GM19023 (cell line): ENCODE results near the gene MOB3B.
A peak's percentile ranks its signal among the peaks of the same experiment; 100 is the strongest.

Experiments used
- ATAC-seq: cut with Tn5 transposase; IDR thresholded peaks from one replicate; pipeline ENCODE4 v1.9.1; 2021; ENCODE audit warnings: mild to moderate bottlenecking, moderate library complexity; ENCODE audit not compliant: unreplicated experiment

Gene MOB3B

GRCh38 chr9:27529316-27530278, at the start of gene MOB3B:
TSS of gene MOB3B (minus strand) at chr9:27529814. CDS start at chr9:27455550, 74,264 bp downstream.
- ATAC-seq: peak; percentile 80

GRCh38 chr9:27573634-27574590, 44.3 kb upstream of the MOB3B start:
- ATAC-seq: peak; percentile 86

GRCh38 chr9:27572918-27573633, 43.5 kb upstream of the MOB3B start, which contains the start of gene C9orf72:
TSS of gene C9orf72 (minus strand) at chr9:27573481. CDS start at chr9:27567120, 6,361 bp downstream.
- peak; percentile 69 for ATAC-seq

GRCh38 chr9:27572566-27572917, 42.9 kb upstream of the MOB3B start:
- ATAC-seq: peak; percentile 30

GRCh38 chr9:27572061-27572460, 42.4 kb upstream of the MOB3B start:
- no peak for ATAC-seq

GRCh38 chr9:27571011-27571410, 41.4 kb upstream of the MOB3B start:
- no peak for ATAC-seq

GRCh38 chr9:27569406-27569805, 39.8 kb upstream of the MOB3B start:
- ATAC-seq: no peak

GRCh38 chr9:27566118-27566517, 36.5 kb upstream of the MOB3B start:
- no peak for ATAC-seq

GRCh38 chr9:27565696-27566095, 36.1 kb upstream of the MOB3B start:
- ATAC-seq: no peak

GRCh38 chr9:27564670-27565069, 35.1 kb upstream of the MOB3B start:
- ATAC-seq: no peak

GRCh38 chr9:27563738-27564430, 34.3 kb upstream of the MOB3B start:
- ATAC-seq: no peak

GRCh38 chr9:27561685-27562084, 32.1 kb upstream of the MOB3B start:
- ATAC-seq: no peak

GRCh38 chr9:27560457-27560856, 30.8 kb upstream of the MOB3B start:
- no peak for ATAC-seq

- no peak for ATAC-seq
Observed at GRCh38 chr9:27558307-27558706, 28.7 kb upstream of the MOB3B start.

- ATAC-seq: no peak
Observed at GRCh38 chr9:27556470-27556869, 26.9 kb upstream of the MOB3B start.

- ATAC-seq: no peak
Observed at GRCh38 chr9:27554712-27555111, 25.1 kb upstream of the MOB3B start.

GRCh38 chr9:27549196-27549755, 19.7 kb upstream of the MOB3B start:
- ATAC-seq: no peak

GRCh38 chr9:27548055-27548741, 18.6 kb upstream of the MOB3B start:
- no peak for ATAC-seq

GRCh38 chr9:27545471-27545870, 15.9 kb upstream of the MOB3B start:
- ATAC-seq: no peak
